GM18498 (cell line): ENCODE data around the gene AKR1E2.

Source experiments
- ATAC-seq: cut with Tn5 transposase; IDR thresholded peaks from one replicate; pipeline ENCODE4 v1.9.1; 2021; ENCODE audit warnings: mild to moderate bottlenecking, moderate library complexity; ENCODE audit not compliant: unreplicated experiment

Gene AKR1E2

DNA sequence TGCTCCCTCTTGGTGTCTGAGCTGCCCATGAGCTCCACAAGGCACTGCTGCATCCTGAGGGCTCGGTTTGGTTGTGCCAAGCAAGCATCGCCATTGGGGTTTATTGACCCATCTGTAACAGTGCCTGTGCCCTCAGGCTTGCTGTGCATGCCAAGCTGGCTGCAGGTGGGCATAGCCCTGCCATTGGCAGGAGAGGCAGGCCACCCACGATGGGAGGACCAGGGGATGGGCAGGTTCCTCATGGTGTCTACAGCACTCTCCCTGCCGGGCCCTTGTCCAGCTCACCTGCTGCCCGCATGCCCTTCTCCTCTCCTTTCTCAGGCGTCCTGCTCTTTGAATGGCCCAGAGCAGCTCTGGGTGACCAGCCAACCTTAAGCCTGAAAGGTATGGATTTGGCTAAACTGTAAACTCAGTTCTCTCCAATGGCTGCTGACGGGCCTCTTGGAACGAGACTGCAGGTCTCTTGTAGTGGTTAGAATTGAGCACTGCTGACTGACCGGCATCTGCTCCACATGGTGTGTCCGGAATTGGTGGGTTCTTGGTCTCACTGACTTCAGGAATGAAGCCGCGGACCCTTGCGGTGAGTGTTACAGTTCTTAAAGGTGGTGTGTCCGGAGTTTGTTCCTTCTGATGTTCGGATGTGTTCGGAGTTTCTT is 17.6 kb downstream of the AKR1E2 start:
- ATAC-seq: no peak

DNA sequence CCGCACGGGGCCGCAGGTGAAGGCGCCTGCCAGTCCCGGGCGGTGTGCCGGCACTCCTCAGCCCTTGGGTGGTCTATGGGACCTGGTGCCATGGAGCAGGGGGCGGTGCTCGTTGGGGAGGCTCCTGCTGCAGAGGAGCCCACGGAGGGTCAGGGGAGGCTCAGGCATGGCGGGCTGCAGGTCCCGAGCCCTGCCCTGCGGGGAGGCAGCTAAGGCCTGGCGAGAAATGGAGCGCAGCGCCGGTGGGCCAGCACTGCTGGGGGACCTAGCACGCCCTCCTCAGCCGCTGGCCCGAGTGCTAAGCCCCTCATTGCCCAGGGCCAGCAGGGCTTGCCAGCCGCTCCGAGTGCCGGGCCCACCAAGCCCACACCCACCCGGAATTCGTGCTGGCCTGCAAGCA is 18.9 kb downstream of the AKR1E2 start:
- no peak for ATAC-seq

DNA sequence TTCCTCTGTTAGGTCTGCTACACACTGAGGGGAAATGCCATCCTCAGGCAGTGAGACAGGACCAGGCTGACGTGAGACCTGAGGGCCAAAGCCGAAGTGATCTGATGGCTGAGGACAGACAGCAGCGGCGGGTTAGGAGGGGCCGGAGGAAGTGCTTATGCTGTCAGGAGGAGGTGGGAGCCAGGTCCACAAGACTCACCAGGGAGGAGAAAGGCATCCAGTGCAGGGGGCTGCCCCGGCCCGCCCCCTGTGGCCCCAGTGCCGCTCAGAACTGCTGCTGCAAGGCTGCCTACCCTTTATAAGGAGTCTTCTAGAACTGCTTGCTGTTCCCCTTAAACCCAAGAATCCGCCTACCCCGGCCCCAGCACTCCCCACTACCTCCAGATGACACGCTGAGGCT is 19.8 kb downstream of the AKR1E2 start:
- ATAC-seq: no peak

DNA sequence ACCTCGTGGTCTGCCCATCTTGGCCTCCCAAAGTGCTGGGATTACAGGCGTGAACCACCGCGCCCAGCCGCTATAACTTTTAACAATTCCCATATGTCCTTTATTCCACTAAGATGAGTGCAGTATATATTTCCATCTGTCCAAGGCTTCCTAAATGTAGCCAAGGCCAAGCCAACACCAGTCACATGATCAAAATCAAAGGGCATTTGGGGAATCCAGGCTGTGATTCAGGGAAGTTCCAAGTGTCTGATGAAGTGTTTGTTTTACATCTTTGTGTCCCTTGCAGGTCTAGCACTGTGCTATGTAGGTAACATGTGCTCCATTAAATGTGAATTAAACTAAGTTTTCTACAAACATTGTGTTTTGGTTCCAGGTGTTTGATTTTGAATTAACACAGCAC is 20.8 kb downstream of the AKR1E2 start:
- no peak for ATAC-seq

DNA sequence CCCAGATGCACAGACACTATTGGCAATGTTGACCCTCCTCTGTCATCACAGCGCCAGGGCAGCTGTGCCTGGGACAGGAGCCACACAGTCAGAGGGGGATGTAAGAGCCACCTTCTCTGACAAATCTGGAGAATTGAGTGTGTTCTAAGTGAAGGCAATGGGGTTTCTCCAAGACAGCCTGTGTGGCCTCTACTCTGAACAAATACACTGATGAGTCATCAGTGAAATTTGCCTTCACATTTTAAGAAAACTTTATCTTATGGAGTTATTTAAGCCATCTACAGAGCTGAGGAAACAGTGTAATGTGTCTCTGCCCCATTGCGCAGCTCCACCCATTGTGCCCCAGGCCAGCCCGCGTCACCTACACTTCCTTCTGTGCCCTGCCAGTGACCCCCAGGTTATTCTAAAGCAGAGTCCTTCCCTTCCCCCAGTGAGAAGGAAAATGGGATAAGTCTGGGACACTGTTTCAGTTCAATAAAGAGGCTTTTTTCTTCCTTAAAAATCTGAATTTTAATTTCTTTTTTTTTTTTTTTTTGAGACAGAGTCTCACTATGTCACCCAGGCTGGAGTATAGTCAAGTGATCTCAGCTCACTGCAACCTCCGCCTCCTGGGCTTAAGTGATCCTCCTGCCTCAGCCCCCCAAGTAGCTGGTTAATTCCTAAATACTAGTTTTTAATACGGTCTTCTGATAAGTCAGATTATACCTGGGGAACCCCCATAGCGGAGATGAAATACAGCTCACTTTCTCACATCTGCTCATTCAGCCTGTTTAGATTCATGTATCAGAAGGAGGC is 21.8 kb downstream of the AKR1E2 start:
- ATAC-seq: no peak

DNA sequence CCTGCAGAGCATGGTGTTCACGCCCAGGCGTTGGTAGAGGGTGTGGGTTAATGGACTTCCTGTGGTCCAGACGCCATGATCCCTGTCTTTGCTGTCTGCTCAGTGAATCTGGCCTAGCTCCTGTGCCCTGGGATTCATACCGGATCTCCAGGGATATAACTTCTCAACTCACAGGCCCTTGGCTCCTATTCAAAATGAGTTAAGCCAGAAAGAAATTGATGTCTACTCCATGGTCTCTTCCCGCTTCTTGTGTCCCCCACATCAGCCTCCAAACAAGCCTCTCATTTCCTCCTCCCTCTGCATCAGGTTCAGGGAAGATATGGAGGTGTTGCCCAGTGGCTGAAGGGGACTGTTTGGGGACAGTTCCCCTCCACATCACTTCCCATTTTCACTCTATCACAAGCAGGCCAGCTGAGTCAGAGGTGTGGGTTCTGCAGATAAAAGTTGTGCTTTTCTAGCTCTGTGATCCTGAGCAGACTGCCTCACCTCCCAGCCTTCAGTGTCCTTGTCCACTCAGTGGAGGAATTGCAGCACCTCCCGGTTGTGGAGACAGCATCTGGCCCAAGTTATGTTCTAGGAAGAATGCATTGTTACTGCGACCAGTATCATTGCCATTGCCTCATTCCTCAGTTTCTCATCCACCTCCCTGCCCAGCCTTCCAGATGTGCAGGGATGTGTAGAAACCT is 22.5 kb downstream of the AKR1E2 start:
- ATAC-seq: no peak

DNA sequence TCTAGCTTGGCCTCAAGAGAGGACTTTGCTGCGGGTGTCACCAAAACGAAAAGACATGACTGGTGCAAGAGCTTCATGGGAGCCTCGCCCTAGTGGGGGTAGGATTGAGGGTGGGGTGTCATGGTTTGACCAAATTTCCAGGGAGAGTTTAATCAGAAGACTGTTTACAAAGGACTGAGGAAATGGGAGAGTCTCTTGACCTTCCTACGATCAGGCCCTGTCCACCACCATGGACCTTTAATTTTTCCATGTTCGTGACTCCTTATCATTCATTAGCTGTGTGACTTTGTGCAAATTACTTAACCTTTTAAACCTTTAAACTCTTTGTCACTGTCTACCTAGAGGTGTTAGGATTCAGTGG is 23.0 kb downstream of the AKR1E2 start:
- ATAC-seq: no peak

DNA sequence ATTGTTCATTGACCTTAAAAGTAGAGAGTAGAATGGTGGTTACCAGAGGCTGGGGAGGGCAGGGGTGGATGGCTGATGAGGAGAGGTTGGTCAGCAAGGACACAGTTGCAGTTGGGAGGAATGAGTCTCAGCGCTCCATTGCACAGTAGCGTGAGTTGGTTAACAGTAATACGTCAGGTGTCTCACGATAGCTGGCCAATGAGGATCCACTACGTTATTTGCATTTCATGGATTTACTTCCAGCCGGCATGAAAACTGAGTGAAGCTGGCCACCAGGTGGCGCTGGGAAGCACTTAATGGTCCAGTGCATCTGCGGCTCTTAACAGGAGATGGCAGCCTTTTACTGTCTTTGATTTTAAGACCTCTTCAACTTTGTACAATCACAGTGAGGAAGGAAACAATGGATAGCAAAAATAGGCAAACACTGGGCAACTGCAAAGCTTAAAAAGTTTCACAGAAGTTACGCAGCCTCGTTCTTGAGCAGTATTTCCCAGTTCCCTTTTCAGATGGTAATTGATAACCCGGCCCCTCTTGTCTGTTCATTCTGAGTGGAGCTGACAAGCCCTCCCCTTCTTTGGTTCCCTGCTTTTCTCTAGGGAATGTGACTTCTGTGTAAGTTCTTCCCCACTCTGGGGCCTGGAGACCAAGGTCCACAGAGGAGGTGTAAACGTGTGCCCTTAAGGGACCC is 23.7 kb downstream of the AKR1E2 start:
- peak; percentile 89 for ATAC-seq

DNA sequence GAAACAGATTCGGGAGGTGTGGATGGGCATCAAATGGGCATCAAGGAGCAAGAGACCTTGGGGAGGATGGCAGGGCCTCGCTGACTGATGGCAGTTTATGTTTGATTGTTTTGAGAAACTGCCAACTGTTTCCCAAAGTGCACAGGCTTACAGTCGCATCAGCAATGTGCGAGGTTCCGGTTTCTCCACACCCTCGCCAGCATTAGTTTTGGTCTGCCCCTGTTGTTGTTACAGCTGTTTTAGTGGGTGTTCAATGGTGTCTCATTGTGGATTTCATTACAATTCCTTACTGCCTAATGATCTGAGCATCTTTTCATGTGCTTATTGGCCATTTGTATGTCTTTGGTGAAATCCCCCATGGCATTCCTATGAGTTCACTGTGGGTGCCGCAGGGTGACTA is 24.4 kb downstream of the AKR1E2 start:
- no peak for ATAC-seq

DNA sequence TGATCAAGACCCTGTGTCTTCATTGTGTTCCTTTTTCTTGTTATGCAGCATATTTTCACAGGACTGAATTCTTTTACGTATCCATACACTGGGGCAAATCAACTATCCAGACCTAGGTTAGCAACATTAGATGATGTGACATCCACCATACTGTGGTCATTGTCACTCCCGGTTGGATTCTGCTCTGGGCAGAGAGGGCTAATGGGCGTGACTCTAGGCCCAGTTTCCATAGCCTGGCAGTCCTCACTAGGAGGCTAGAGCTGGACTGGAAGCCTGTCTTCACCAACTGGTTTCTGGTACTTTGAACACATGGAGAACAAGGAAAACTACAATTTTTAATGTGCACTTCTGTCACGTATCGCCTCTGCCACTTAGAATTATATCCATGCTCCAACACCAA is 25.2 kb downstream of the AKR1E2 start:
- no peak for ATAC-seq

DNA sequence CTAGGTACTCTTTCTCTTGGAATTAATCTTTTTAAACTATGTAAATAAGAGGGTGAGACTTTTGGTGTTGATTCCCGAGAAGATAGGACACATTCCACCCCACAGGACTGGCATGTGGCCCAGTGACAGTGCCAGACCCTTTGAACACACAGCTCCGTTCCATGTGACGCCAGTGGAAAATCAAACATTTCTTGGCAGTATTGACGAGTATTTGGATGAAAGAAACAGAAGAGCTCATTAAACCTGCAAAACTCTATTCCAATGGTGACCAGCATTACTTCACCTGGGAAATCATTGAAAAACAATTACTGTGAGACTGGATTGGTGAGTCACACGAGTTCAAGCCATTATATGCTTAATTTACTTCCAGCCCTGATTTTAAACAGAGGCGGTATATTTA is 25.8 kb downstream of the AKR1E2 start:
- ATAC-seq: no peak

DNA sequence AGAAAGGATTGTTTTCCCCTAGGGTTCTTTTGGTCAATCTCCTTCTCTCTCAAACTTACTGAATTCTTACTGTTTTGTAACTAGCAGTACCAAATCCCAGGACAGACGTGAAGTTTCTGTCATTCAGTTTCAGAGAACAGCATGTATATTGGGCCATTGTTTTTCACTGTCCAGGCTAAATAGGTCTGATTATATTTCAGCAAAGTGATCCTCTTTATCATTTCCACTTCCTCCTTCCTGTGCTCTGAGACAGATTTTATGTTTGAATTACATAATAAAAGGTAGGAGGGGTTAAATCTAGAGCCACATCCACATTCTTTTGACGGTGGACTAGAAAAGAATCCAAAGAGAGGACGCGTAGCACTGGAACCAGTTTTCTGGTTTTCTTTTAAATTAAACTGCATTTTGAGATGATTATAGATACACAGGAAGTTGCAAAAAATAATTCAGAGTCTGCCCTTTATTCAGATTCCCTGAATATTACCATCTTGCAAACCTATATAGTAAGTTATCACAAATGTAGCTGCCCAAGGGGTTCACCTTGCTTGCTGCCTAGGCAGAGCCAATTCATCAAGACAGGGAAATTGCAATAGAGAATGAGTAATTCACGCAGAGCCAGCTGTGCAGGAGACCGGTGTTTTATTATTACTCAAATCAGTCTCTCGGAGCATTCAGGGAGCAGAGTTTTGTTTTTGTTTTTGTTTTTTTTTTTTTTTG is 40.1 kb downstream of the AKR1E2 start:
- no peak for ATAC-seq

DNA sequence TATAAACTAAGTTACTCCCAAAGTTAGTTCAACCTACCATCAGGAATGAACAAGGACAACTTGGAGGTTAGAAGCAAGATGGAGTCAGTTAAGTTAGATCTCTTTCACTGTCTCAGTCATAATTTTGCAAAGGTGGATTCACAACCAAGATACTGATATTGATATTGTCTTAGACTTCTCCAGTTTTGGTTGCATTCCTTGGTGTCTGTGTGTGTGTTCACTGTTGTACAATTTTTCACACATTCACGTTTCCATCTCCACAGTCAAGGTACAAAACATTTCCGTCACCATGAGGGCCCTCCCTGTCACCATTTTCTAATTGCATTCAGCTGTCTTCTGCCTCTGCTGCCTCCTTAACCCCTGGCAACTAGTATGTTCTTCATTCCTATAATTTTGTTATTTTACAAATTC is 41.1 kb downstream of the AKR1E2 start:
- no peak for ATAC-seq

DNA sequence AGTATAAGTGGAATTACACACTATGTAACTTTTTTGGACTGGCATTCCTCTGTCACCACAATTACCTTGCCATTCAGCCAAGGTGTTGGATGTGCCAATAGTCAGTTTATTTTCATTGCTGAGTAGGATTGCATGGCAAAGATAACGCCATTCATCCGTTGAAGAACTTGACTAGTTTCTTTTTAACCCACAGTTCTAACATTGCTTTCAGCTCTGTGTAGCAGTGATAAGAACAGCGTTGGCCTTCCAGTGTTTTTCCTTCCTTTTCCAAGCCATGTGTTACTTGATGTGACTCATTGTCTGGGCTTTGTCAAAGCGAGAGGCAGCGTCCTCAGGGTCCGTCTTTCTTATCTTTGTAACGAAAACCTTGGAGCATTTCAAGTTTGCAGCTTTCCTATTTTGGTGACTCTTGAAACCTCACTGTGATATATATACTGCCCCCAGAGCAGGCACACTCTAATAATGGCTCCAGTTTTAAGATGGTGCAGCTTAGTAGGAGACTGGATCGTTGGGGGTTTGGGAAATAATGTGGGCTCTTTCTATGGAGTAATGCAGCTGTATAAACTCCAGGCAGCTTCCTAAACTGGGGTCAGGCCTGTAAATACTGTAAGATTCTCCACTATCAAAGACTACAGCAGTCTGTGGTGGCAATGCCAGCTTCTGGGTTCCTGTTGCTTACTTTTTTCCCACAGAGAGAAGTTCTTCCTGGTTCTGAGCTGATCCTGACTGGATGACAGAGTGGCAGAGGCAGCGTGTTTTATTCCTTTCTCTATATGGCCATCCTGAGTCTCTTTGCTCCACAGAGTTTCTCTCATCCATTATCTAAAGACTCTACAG is 41.7 kb downstream of the AKR1E2 start:
- no peak for ATAC-seq

DNA sequence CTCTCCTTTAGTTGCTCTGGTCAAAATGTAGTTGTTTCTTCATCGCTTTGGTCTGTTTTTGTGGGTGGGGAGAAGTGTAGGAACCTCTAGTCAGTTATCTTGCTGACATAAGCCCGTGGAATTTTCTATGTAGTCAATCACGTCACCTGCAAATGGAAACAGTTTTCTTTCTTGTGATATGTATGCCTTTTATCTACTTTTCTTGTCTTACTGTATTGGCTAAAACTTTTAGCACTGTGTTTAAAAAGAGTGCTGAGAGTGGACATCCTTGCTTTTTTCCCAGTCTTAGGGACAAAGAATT is 42.3 kb downstream of the AKR1E2 start:
- no peak for ATAC-seq

DNA sequence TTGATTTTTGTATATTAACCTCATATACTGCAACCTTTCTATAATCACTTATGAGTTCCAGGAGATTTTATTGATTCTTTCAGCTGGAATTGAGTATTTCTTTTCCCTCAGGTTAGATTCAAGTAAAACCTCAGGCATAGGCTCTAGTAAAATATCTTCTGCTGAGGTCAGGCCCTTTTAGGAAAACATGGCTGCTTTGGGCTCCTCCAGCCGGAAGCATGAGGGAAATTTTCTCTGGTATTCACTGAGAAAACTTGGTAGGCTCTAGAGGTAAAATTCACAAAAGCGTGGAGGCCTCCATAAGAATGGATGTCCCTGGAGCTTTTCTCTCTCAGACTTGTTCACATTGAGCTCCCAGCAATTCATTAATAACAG is 56.7 kb downstream of the AKR1E2 start:
- ATAC-seq: no peak

DNA sequence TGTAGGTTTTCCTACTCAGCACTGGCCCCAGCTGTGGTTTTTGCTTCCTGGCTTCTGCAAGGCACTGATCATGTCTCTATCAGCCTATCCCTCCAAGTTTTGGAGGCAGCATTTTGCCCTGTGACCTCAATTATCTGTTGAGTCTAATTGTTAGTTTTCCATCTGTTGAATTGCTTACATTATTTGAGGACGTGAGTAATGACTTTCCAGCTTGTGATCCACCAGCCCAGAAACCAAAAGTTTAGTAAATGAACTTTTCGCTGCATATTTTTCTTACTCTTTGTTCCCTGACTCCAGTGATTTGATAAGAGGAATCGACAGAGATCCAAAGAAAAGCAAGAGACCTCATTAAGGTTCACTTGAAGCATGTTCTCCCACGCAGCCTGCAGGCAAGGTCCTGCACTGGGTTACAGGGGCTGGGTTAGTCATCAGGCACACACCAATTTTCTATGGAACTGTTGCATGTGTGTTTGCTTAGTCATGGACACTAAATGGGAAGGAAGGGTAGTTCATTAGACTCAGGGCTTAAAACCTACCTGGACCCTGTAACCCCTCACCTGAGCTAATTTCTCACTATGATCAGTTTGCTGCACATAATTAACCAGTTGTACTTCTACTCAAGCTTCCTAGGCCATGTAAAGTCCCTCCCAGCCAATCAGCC is 57.2 kb downstream of the AKR1E2 start:
- no peak for ATAC-seq

DNA sequence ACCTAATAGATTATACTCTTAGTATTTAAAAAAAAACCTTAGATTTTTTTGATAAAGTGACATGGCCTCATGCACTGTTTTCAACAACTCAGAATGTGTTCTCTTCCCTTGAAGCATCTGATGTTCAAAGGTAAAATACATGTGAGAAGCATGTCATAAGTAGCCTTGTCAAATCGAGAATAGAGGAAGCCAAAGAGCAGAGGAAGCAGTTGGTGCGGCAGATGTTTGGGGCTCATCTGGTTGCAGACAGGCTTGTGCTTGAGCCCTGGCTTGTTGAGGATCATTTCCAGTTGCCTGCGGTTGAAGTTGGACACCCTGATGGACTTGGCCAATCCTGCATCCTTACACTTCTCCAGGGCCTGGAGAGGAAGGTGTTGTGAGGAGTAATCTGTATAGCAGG is 59.2 kb downstream of the AKR1E2 start:
- ATAC-seq: no peak

DNA sequence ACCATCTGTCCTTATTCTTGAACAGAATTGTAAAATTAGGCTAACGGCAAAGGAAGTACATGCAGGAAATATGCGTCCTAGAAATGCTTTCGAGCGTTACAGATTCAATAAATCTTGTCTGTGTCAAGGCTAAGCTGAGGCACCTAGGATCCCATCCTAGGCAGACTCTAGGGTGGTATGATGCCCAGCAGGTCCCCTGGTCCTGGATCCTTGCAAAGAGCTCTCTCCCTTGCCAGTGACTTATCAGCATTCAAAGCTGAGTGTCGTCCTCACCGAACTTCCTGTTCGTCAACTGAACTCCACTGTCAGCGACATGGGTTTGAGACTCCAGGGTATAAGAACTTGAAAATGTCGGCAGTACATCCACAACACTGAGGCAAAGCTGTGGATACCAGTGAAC is 61.5 kb downstream of the AKR1E2 start:
- no peak for ATAC-seq

DNA sequence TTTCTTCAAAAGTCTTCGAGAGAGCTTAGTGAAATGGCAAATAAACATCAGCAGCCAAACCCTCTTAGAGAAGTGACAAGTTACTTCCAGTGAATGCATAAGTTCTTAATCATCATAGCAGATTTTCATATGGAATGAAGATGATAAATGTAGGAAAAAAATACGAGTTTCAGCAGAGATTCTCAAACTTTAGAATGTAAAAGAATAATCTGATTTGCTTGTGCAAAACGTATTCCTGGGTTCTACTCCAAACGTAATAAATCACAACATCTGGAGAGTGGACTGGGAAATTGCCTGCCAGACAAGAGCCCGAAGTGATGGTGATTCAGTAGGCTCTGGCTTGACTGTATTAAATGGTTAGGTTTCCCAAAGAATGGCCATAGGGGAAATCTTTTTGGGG is 62.2 kb downstream of the AKR1E2 start:
- no peak for ATAC-seq
